LNCaP clone FGC (cell line): Measurements from ENCODE around the gene WDTC1.

Experiments used
- DNase-seq: peaks from one replicate; pipeline ENCODE4 v3.0.0-alpha.2; 2011; ENCODE audit warnings: low read depth
- H3K4me3 ChIP-seq: 2 replicates; pipeline ENCODE4 v1.5.1; 2011; ENCODE audit warnings: mild to moderate bottlenecking, low read depth, low read length, control low read depth
- CTCF ChIP-seq: IDR thresholded peaks from 2 replicates; pipeline ENCODE4 v1.5.1; 2012; ENCODE audit warnings: mild to moderate bottlenecking; ENCODE audit not compliant: control insufficient read depth, insufficient read depth; ENCODE audit errors: extremely low read depth

WDTC1 gene

DNA sequence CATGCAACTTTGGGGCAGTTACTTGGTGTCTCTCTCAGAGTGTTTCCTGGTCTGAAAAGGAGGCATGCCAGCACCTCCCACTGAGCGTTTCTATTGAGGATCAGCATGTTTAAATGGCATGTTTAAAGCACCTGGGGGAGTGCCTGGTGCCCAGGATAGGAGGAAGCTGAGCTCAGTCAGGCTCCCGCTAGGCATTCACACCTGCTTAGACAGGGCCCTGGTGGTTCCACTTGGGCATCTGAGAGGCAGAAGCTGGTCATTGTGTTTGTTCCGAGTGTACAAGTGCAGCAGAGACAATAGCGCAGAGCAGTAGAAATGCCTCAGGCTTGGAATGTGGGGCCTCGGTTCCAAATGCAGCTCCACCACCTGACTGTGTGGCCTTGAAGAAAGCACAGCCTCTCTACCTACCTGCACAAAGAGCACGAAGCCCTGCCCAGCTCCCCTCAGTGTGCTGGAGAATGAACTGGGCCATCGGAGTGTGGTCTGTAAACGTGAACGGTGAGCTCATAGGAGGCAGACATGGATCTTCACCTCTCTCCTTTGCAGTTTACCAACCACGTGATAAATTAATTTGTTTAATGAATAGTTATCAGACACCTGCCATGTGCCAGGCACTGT, 67.3 kb downstream of the WDTC1 start:
- no peak overlapping the region for H3K4me3 ChIP-seq
- no peak for DNase-seq

GRCh38 chr1:27302612-27303011, 68.2 kb downstream of the WDTC1 start:
- DNase-seq: no peak
- TF ChIP-seq CTCF: no peak
- H3K4me3 ChIP-seq: no peak overlapping the region

More for the DNA sequence above, 67.3 kb downstream of the WDTC1 start:
- no peak for TF ChIP-seq CTCF

DNA sequence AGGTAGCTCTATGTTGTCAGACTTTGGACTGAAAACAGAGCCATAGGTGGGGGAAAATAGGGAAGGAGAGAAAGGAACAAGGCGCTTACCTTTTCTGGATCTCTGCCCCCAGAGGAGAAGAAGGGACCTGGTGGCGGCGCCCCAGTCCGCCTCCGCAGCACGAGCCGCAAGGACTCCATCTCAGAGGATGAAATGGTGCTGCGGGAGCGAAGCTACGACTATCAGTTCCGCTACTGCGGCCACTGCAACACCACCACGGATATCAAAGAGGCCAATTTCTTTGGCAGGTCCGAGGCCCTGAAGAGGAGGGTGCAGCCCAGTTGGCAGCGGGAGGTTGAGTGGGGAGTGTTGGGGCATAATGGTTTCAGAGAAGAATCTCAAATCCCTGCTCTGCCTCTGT, 69.1 kb downstream of the WDTC1 start:
- no peak for TF ChIP-seq CTCF
- no peak overlapping the region for H3K4me3 ChIP-seq

GRCh38 chr1:27306071-27306470, 71.6 kb downstream of the WDTC1 start:
- TF ChIP-seq CTCF: no peak
- no peak overlapping the region for H3K4me3 ChIP-seq
- DNase-seq: no peak

More for the DNA sequence above, 69.1 kb downstream of the WDTC1 start:
- no peak for DNase-seq

- DNase-seq: no peak
- TF ChIP-seq CTCF: 0 out of 2 replicates have a peak, but pooled peaks have one; percentile 4
- no peak overlapping the region for H3K4me3 ChIP-seq
These were observed 72.7 kb downstream of the WDTC1 start for GRCh38 chr1:27306892-27307761.

GRCh38 chr1:27307874-27308598, 73.6 kb downstream of the WDTC1 start:
- H3K4me3 ChIP-seq: no peak overlapping the region
- no peak for TF ChIP-seq CTCF
- DNase-seq: no peak
